LNCaP clone FGC (cell line): ENCODE results near the gene PCNT.

Experiments
- DNase-seq: peaks from one replicate; pipeline ENCODE4 v3.0.0-alpha.2; 2011; ENCODE audit warnings: low read depth
- H3K4me3 ChIP-seq: 2 replicates; pipeline ENCODE4 v1.5.1; 2011; ENCODE audit warnings: mild to moderate bottlenecking, low read depth, low read length, control low read depth
- TF ChIP-seq, protein P1 (sequence below): IDR thresholded peaks from 2 replicates; pipeline ENCODE4 v1.5.1; 2012; ENCODE audit warnings: mild to moderate bottlenecking; ENCODE audit not compliant: control insufficient read depth, insufficient read depth; ENCODE audit errors: extremely low read depth

The PCNT gene

DNA sequence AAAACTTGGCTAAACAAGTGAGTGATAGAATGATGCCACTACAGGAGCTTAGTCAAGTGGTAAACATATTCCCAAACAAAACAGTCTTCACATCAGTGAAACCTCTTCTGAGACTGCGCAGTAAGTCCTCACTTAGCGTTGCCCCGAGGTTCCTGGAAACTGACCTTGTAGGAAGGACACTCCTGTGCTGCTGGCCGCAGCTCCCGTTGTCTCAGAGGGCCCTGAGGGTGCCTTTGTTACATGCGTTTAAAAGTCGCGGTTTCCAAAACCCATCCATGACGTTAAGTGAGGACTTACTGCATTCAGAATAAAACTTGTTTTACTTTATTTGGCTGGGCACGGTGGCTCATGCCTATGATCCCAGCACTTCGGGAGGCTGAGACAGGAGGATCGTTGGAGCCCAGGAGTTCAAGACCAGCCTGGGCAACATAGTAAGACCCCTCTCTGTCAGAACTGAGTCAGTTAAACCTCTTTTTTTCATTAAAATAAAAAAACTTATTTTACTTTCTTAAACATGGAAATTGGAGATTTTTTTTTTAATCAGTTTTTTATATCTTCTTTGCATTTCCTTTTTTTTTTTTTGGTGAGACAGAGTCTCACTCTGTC, 98.8 kb downstream of the PCNT start:
- TF ChIP-seq, protein P1, sequence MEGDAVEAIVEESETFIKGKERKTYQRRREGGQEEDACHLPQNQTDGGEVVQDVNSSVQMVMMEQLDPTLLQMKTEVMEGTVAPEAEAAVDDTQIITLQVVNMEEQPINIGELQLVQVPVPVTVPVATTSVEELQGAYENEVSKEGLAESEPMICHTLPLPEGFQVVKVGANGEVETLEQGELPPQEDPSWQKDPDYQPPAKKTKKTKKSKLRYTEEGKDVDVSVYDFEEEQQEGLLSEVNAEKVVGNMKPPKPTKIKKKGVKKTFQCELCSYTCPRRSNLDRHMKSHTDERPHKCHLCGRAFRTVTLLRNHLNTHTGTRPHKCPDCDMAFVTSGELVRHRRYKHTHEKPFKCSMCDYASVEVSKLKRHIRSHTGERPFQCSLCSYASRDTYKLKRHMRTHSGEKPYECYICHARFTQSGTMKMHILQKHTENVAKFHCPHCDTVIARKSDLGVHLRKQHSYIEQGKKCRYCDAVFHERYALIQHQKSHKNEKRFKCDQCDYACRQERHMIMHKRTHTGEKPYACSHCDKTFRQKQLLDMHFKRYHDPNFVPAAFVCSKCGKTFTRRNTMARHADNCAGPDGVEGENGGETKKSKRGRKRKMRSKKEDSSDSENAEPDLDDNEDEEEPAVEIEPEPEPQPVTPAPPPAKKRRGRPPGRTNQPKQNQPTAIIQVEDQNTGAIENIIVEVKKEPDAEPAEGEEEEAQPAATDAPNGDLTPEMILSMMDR: no peak
- no peak for DNase-seq
- H3K4me3 ChIP-seq: no peak overlapping the region

DNA sequence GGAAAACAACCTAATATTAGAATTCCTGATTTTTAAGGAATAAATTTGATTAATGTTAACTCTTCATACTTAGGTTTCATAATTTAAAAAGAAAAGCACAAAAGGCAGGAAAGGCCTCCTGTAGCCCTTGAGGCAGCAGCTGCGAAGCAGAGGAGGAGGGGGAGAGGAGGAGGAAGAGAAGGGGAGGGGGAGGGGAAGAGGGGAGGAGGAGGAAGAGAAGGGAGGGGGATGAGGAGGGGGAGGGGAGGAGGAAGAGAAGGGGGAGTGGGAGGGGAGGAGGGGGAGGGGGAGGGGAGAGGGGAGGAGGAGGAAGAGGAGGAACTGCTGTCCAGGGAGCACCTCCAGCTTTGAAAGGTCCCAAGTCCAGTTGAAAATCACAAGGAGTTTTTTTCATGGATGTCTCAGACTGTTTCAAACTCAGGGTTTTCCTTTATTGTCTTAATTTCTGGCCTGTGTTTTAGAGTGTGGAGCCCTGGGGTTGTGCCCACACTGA, 99.6 kb downstream of the PCNT start:
- TF ChIP-seq, protein P1: no peak
- DNase-seq: no peak
- no peak overlapping the region for H3K4me3 ChIP-seq

DNA sequence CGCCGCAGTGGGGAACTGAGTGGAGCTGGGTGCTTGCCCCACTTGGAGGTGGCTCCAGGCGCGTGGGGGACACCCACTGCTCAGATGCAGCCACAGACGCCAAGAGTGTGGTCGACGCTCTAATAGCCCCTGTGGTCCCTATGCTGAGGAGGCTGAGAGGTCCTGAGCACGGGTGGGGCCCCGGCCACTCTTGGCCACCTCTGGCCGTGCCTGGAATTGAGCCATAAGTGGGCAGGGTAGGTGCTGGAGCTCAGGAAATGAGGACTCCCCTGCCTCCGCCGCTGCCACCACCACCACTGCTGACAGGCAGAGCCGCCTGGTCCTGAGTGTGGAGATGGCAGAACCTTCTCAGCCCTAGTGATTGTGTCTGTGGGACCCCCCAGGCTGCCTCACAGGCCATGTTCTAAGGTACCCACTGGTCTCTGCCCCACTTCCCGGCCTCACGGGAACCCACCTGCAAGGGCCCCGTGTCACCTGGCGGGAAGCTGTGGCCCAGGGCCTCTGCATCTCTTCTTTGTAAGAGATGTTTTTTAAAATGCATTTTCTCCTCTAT, 100.2 kb downstream of the PCNT start:
- TF ChIP-seq, protein P1: no peak
- DNase-seq: no peak
- no peak overlapping the region for H3K4me3 ChIP-seq

DNA sequence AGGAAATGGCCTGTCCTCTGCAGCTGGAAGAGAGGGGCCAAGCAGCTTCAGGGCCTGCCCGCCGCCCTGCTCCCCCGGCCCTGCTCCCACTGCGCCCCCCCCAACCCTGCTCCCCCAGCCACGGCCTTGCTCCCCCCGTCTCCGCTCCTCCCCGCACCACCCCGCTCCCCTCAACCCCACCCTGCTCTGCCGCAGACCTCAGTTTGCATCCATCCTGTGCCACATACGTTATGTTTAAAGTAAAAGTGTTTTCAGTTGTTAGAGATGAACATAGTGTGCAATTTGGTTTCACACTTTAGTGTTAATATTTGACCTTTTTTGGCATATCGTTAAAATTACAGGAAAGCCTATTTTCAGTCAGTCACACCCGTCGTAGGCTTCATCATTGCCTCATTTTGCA, 100.7 kb downstream of the PCNT start:
- TF ChIP-seq, protein P1: no peak
- DNase-seq: no peak
- H3K4me3 ChIP-seq: no peak overlapping the region

DNA sequence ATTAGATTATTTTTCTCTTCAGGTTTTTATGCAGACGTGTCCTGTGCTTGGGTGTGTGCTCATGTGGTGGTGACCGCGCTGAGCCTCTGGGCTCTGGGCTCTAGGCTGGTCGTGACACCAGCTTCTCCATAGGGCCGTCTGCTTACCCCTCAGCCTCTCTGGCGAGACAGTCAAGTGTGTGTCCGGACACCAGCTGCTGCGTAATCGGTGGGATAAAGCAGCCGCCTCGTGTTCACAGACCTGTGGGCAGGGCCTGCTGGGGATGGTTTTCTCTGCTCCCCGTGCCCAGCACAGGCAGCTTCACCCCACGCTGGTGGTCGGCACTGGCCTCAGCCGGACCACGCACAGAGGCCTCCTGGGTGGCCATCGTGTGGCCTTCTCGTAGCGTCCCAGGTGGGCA, 101.1 kb downstream of the PCNT start:
- no peak for DNase-seq
- TF ChIP-seq, protein P1: no peak
- no peak overlapping the region for H3K4me3 ChIP-seq

DNA sequence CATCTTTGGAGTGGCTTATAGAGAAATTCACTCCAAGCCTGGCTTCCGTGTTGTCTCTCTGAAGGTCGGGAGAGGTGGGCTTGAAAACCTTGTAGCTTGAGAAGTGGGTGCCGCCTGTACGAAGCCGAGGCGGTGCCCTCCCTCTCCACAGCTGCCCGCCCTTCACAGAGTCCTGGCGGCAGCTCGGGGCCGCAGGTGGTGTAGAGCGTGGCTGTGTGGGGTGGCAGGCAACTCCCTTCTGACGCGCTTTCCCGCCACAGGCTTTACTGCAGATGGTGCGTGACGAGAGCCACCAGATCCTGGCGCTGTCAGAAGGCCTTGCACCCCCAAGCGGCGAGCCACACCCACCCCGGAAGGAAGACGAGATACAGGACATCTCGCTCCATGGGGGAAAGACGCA, 101.6 kb downstream of the PCNT start:
- TF ChIP-seq, protein P1: no peak

More for the DNA sequence above, 101.6 kb downstream of the PCNT start:
- no peak for DNase-seq
- no peak overlapping the region for H3K4me3 ChIP-seq
